HFFc6 (cell line): Measurements from ENCODE around the gene PRKCSH. TPM values are rescaled to one million over a fixed set of nuclear protein-coding genes. Genes with fewer than 3 reads are reported as not detected.

Source experiments
- DNase-seq: peaks from one replicate; pipeline ENCODE4 v3.0.0-alpha.2; 2018
- H3K27ac Mint-ChIP-seq: 2 replicates; pipeline ENCODE4 v1.8.0; 2020; ENCODE audit warnings: mild to moderate bottlenecking, mixed read lengths
- H3K27me3 Mint-ChIP-seq: 2 replicates; pipeline ENCODE4 v1.8.0; 2021; ENCODE audit warnings: mild to moderate bottlenecking, moderate library complexity, mixed read lengths; ENCODE audit not compliant: insufficient read depth
- H3K36me3 Mint-ChIP-seq: 2 replicates; pipeline ENCODE4 v1.8.0; 2021; ENCODE audit warnings: low read depth, mixed read lengths
- H3K4me1 Mint-ChIP-seq: 2 replicates; pipeline ENCODE4 v1.8.0; 2020; ENCODE audit warnings: low read depth, mixed read lengths
- H3K4me3 Mint-ChIP-seq: 2 replicates; pipeline ENCODE4 v1.8.0; 2020; ENCODE audit warnings: mild to moderate bottlenecking, moderate library complexity, mixed read lengths
- H3K9me3 Mint-ChIP-seq: 2 replicates; pipeline ENCODE4 v1.8.0; 2020; ENCODE audit warnings: mild to moderate bottlenecking, mixed read lengths
- CTCF ChIP-seq: fragments of 200-600 bp; sonication (generic); IDR thresholded peaks from 2 replicates; pipeline ENCODE4 v1.5.0; 2021; ENCODE audit warnings: antibody characterized with exemption, mild to moderate bottlenecking
- total RNA-seq, 6 experiments: library from RNA; stranded (reverse); fragmentation: NEBNext Ultra II Directional; extraction: Animal tissue kit (Norgen Biotek cat#: 25700); gene quantifications; 2 replicates in 1 of 6; 3 replicates in 5 of 6; pipeline ENCODE4 v1.2.3, GENCODE V29; 2021

The PRKCSH gene
- total RNA-seq, 6 experiments from 2014 or later = 367 to 460 (median 388) TPM

DNA sequence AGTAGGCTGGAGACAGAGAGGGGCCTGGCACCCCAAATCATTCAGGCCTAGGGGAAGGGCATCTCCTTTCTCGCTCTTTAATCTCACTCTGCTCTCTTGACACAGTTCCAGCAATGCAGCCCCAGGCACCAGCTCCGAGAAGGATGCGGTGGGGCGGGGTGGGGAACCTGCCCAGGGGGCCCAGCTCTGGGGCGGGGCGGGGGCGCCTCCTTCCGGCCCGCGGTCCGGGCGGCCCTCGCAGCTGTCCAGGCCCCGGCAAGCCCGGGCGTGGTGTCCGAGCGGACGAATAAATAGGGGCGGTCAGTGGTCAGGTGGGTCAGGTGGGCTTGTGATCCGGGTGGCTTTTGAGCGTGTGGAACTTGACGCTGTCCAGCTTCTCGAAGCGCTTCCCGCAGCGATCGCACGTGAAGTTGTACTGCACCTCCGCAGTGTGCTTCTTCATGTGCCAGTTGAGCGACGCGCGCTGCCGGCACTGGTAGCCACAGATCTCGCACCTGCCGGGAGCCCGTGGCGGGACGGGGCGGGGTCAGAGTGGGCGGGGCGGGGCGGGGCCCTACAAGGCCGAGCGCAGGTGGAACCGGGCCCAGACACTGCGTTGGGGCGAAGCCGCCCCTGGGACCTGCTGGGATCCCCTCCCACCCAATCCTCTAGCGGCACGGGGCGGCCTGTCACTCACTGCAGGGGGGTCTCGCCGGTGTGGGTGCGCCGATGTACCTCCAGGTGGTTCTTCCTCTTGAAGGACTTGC lies 48.1 kb downstream of the PRKCSH start:
- no peak overlapping the region for H3K4me3 Mint-ChIP-seq

GRCh38 chr19:11485245-11485837 lies 49.9 kb downstream of the PRKCSH start:
- peaks cover 4% of the 10 kb centered on the region for H3K27me3 Mint-ChIP-seq
- no peak for DNase-seq
- no peak for TF ChIP-seq CTCF
- no peaks in the 10 kb centered on the region for H3K4me1 Mint-ChIP-seq
- H3K36me3 Mint-ChIP-seq = no peaks in the 10 kb centered on the region
- no peak overlapping the region for H3K4me3 Mint-ChIP-seq
- no peak overlapping the region for H3K27ac Mint-ChIP-seq
- H3K9me3 Mint-ChIP-seq = no peaks in the 10 kb centered on the region

More for the DNA sequence above, 48.1 kb downstream of the PRKCSH start:
- Mint-ChIP-seq H3K9me3 (no peaks in the 10 kb centered on the region), H3K27ac (no peak overlapping the region), H3K4me1 (no peaks in the 10 kb centered on the region), H3K36me3 (no peaks in the 10 kb centered on the region), H3K27me3 (peaks cover 11% of the 10 kb centered on the region)
- no peak for DNase-seq
- no peak for TF ChIP-seq CTCF

- 0 out of 2 replicates have a peak, but pooled peaks cover 6% of the 10 kb centered on the region for H3K36me3 Mint-ChIP-seq
- no peaks in the 10 kb centered on the region for H3K4me1 Mint-ChIP-seq
- no peaks in the 10 kb centered on the region for H3K9me3 Mint-ChIP-seq
- peaks cover 3% of the 10 kb centered on the region for H3K27me3 Mint-ChIP-seq
- no peak overlapping the region for H3K27ac Mint-ChIP-seq
- no peak for DNase-seq
- no peak for TF ChIP-seq CTCF
- H3K4me3 Mint-ChIP-seq = no peak overlapping the region
Observed at GRCh38 chr19:11486661-11487503, 51.4 kb downstream of the PRKCSH start.

DNA sequence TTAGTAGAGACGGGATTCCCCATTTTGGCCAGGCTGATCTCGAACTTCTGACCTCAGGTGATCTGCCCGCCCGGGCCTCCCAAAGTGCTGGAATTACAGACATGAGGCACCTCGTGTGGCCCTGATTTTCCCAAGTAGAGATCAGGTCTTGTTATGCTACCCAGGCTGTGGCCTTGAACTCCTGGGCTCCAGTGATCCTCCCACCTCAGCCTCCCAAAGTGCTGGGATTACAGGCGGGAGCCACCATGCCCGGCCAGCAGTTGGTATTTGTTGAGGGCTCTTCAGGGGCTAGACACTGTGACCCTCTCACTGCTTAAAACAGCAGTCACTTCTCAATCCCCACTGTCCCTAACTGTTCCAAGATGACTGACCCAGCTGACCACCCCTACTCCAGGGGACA lies 53.9 kb downstream of the PRKCSH start:
- no peak overlapping the region for H3K27ac Mint-ChIP-seq
- H3K27me3 Mint-ChIP-seq = peaks cover 2% of the 10 kb centered on the region
- H3K9me3 Mint-ChIP-seq = no peaks in the 10 kb centered on the region
- no peak for DNase-seq
- H3K4me1 Mint-ChIP-seq = no peaks in the 10 kb centered on the region
- H3K36me3 Mint-ChIP-seq = 0 out of 2 replicates have a peak, but pooled peaks cover 6% of the 10 kb centered on the region
- H3K4me3 Mint-ChIP-seq = no peak overlapping the region
- TF ChIP-seq CTCF = no peak

DNA sequence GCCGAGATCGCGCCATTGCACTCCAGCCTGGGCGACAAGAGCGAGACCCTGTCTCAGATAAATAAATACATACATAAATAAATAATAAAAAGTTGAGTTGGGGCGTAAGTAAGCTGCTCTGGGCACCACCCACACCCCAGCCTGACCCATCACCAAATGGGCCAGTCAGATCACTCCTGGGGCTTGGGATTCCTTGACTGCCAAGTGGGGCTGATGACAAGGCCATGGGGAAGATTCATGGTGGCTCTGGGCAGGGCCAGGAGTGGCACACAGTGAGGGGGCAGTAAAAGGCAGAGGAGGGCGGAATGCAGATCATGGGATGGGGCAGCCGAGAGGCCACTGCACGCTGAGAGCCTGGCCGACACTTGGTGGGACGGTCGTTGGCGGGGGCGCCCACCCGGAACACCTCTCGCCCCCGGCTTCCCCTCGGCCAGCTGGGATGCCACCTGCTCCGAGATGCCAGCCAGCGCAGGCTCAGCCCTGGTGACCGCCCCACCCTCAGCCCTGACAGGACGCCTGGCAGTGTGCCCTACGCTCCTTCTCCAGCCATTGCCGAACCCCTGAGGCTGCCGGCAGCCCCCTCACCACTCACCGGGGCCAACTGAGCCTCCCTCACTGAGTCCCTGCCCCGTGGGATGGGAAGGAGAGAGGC lies 59.3 kb downstream of the PRKCSH start:
- Mint-ChIP-seq H3K4me1 (peaks cover 8% of the 10 kb centered on the region), H3K27me3 (peaks cover 2% of the 10 kb centered on the region; the same call in 1 of the 2 replicates), H3K36me3 (peaks cover 6% of the 10 kb centered on the region; the same call in 1 of the 2 replicates), H3K4me3 (no peak overlapping the region), H3K27ac (no peak overlapping the region), H3K9me3 (no peaks in the 10 kb centered on the region)
- no peak for DNase-seq
- TF ChIP-seq CTCF = no peak
